SK-N-SH (cell line): ENCODE data around the gene PARP1. TPM values are rescaled to one million over a fixed set of nuclear protein-coding genes. Genes with fewer than 3 reads are reported as not detected.

Source experiments
- CTCF ChIA-PET: fragments of 300-600, 350-600 bp; formaldehyde crosslinking; extraction: SDS; loops from one replicate; lab custom pipeline; 2021; lab: Yijun Ruan, JAX
- POLR2A ChIA-PET: fragments of 350-600 bp; sonication (Branson Sonifier 250); formaldehyde crosslinking; extraction: SDS; loops from one replicate; lab custom pipeline; 2020; ENCODE audit warnings: antibody characterized with exemption, inconsistent platforms; lab: Yijun Ruan, JAX
- DNase-seq: peaks from one replicate; pipeline ENCODE4 v3.0.0; 2012
- H2AFZ ChIP-seq: fragments of 200-600 bp; sonication (generic); 2 replicates; pipeline ENCODE4 v1.8.1; 2016; ENCODE audit warnings: antibody characterized with exemption, mild to moderate bottlenecking, low read depth
- H3F3A ChIP-seq: fragments of 200-600 bp; sonication (generic); replicated peaks from 2 replicates; pipeline ENCODE3; 2016; ENCODE audit warnings: antibody characterized with exemption, mild to moderate bottlenecking; ENCODE audit not compliant: insufficient read depth
- H3K27ac ChIP-seq, 2 experiments: fragments of 200-500 bp in 1 of 2; fragments of 200-600 bp in 1 of 2; sonication (Bioruptor generic) in 1 of 2; sonication (generic), shearing (Covaris generic) in 1 of 2; 2 replicates each; pipeline versions ENCODE4 v1.5.1 to v1.6.1; 2014 to 2016; ENCODE audit warnings: low read depth in 2 of 2, inconsistent platforms in 1 of 2, low read length in 1 of 2, mild to moderate bottlenecking in 1 of 2, mixed read lengths in 1 of 2
- H3K27me3 ChIP-seq: fragments of 200-600 bp; sonication (generic), shearing (Covaris generic); 2 replicates; pipeline ENCODE4 v1.6.1; 2016; ENCODE audit warnings: mixed run types; ENCODE audit not compliant: insufficient read depth
- H3K36me3 ChIP-seq, 2 experiments: fragments of 200-500 bp in 1 of 2; fragments of 200-600 bp in 1 of 2; sonication (Bioruptor generic) in 1 of 2; sonication (generic) in 1 of 2; replicated peaks in 1 of 2; 2 replicates each; pipeline versions ENCODE3 to v1.5.1; 2014 to 2016; ENCODE audit warnings: low read length in 1 of 2, mild to moderate bottlenecking in 1 of 2; ENCODE audit not compliant: insufficient read depth in 2 of 2, control insufficient read depth in 1 of 2
- H3K4me1 ChIP-seq, 2 experiments: fragments of 200-500 bp in 1 of 2; fragments of 200-600 bp in 1 of 2; sonication (Bioruptor generic) in 1 of 2; sonication (generic), shearing (Covaris generic) in 1 of 2; 2 replicates each; pipeline versions ENCODE4 v1.5.1 to v1.6.1; 2014 to 2016; ENCODE audit warnings: low read depth in 1 of 2, low read length in 1 of 2, mixed run types in 1 of 2; ENCODE audit not compliant: insufficient read depth in 2 of 2, control insufficient read depth in 1 of 2
- H3K4me2 ChIP-seq: fragments of 200-600 bp; sonication (generic), shearing (Covaris generic); 2 replicates; pipeline ENCODE4 v1.6.1; 2017; ENCODE audit warnings: mixed run types
- H3K4me3 ChIP-seq, 2 experiments: fragments of 200-500 bp in 1 of 2; fragments of 200-600 bp in 1 of 2; sonication (Bioruptor generic) in 1 of 2; sonication (generic), shearing (Covaris generic) in 1 of 2; 2 replicates each; pipeline versions ENCODE4 v1.5.1 to v1.8.1; 2014 to 2016; ENCODE audit warnings: low read depth in 2 of 2, inconsistent platforms in 1 of 2, low read length in 1 of 2, mild to moderate bottlenecking in 1 of 2, mixed read lengths in 1 of 2, moderate library complexity in 1 of 2
- H3K79me2 ChIP-seq: fragments of 200-600 bp; sonication (generic); 2 replicates; pipeline ENCODE4 v1.8.1; 2017; ENCODE audit warnings: mild to moderate bottlenecking; ENCODE audit not compliant: insufficient read depth
- H3K9ac ChIP-seq: fragments of 200-600 bp; sonication (generic); 2 replicates; pipeline ENCODE4 v1.6.1; 2017; ENCODE audit warnings: mixed run types
- H3K9me2 ChIP-seq: fragments of 200-600 bp; sonication (generic); 2 replicates; pipeline ENCODE4 v1.6.1; 2017; ENCODE audit warnings: mixed run types
- H3K9me3 ChIP-seq: fragments of 200-600 bp; sonication (generic); 2 replicates; pipeline ENCODE4 v1.6.1; 2017; ENCODE audit warnings: mixed run types, mild to moderate bottlenecking, moderate library complexity
- H4K20me1 ChIP-seq: fragments of 200-600 bp; sonication (generic); 2 replicates; pipeline ENCODE4 v1.6.1; 2017; ENCODE audit warnings: mild to moderate bottlenecking, mixed run types; ENCODE audit not compliant: insufficient read depth
- FOSL2 ChIP-seq: IDR thresholded peaks from 2 replicates; pipeline ENCODE4 v1.4.0; 2012; ENCODE audit warnings: low read depth, mild to moderate bottlenecking, moderate library complexity, borderline replicate concordance
- FOXM1 ChIP-seq: IDR thresholded peaks from 2 replicates; pipeline ENCODE4 v1.4.0; 2012; ENCODE audit warnings: low read depth, mild to moderate bottlenecking
- GATA2 ChIP-seq: sonication (generic); formaldehyde crosslinking; IDR thresholded peaks from 2 replicates; pipeline ENCODE4 v1.5.0; 2020; ENCODE audit warnings: mild to moderate bottlenecking, missing genetic modification reagents
- JUND ChIP-seq: IDR thresholded peaks from 2 replicates; pipeline ENCODE4 v1.4.0; 2012
- MXI1 ChIP-seq: IDR thresholded peaks from 2 replicates; pipeline ENCODE4 v1.6.1; 2012; ENCODE audit warnings: mild to moderate bottlenecking, low read depth, low read length, improper control_type of control experiment
- PBX3 ChIP-seq: IDR thresholded peaks from 2 replicates; pipeline ENCODE4; 2012
- POLR2AphosphoS5 ChIP-seq: IDR thresholded peaks from 2 replicates; pipeline ENCODE4 v1.6.1; 2012; ENCODE audit warnings: low read depth, low read length
- RFX5 ChIP-seq: IDR thresholded peaks from 2 replicates; pipeline ENCODE4 v1.6.1; 2012; ENCODE audit warnings: mild to moderate bottlenecking, improper control_type of control experiment, low read length
- TAF1 ChIP-seq: IDR thresholded peaks from 2 replicates; pipeline ENCODE4 v1.6.1; 2012; ENCODE audit warnings: low read depth, mild to moderate bottlenecking, low read length, moderate library complexity, borderline replicate concordance
- TCF12 ChIP-seq: IDR thresholded peaks from 2 replicates; pipeline ENCODE4 v1.4.0; 2012
- TEAD4 ChIP-seq: IDR thresholded peaks from 2 replicates; pipeline ENCODE4 v1.4.0; 2012; ENCODE audit warnings: mild to moderate bottlenecking, borderline replicate concordance; ENCODE audit not compliant: insufficient read depth
- USF2 ChIP-seq: fragments of 150-350 bp; IDR thresholded peaks from 2 replicates; pipeline ENCODE4 v1.6.1; 2017; ENCODE audit warnings: antibody characterized with exemption, low read length, low read depth, borderline replicate concordance
- WGBS: methylation state at CpG from one replicate; pipeline ENCODE4 v1.1.6; 2017; ENCODE audit warnings: low lambda C conversion rate; 5-methylcytosine and 5-hydroxymethylcytosine counted together
- polyA plus RNA-seq, 3 experiments: library from polyadenylated mRNA; depleted of rRNA; stranded (reverse); fragments of >200 nt; gene quantifications; 2 replicates each; pipeline ENCODE4 v1.2.3, GENCODE V29; 2012
- TF ChIP-seq, protein P1 (sequence below): IDR thresholded peaks from 2 replicates; pipeline ENCODE4 v1.4.0; 2012; ENCODE audit warnings: low read depth, borderline replicate concordance
- TF ChIP-seq, protein P2 (sequence below): IDR thresholded peaks from 2 replicates; pipeline ENCODE4 v1.4.0; 2012; ENCODE audit warnings: low read depth, borderline replicate concordance

Gene PARP1
- polyA plus RNA-seq, 1 of the 3 experiments (the other 2 are of a cell fraction), result 239 TPM

- POLR2A ChIA-PET, result no interaction called here
- 93% methylated on average over 8 of the region's 9 CpGs for WGBS
- CTCF ChIA-PET, result interaction anchor here (0.7 to 6.1 kb wide), 2 partner anchors 34 to 634 kb away, joined by 4 to 21 read pairs; partner anchors contain the start of gene PARP1
Measured at GRCh38 chr1:226372885-226373284, 35.0 kb downstream of the PARP1 start.

More at GRCh38 chr1:226372885-226373284, 35.0 kb downstream of the PARP1 start:
- no peak overlapping the region; a peak in 1 of 4 replicates for H3K27ac ChIP-seq
- no peaks in the 10 kb centered on the region for H3K9me3 ChIP-seq
- H3K27me3 ChIP-seq, result no peaks in the 10 kb centered on the region
- no peak overlapping the region for H3K4me2 ChIP-seq
- peaks cover 0 to 4% of the 10 kb centered on the region in 2 experiments; a peak in 1 of 4 replicates for H3K4me1 ChIP-seq
- no peak for DNase-seq
- H3K79me2 ChIP-seq, result peaks cover 7% of the 10 kb centered on the region; the same call in 1 of the 2 replicates
- no peaks in the 10 kb centered on the region for H3K9me2 ChIP-seq
- no peak overlapping the region for H3K9ac ChIP-seq
- no peaks in the 10 kb centered on the region for H3F3A ChIP-seq
- no peak for TF ChIP-seq JUND
- no peak for TF ChIP-seq TCF12
- no peak for TF ChIP-seq FOXM1
- TF ChIP-seq GATA2 (CRISPR knock-in tag), result no peak
- TF ChIP-seq, protein P1, sequence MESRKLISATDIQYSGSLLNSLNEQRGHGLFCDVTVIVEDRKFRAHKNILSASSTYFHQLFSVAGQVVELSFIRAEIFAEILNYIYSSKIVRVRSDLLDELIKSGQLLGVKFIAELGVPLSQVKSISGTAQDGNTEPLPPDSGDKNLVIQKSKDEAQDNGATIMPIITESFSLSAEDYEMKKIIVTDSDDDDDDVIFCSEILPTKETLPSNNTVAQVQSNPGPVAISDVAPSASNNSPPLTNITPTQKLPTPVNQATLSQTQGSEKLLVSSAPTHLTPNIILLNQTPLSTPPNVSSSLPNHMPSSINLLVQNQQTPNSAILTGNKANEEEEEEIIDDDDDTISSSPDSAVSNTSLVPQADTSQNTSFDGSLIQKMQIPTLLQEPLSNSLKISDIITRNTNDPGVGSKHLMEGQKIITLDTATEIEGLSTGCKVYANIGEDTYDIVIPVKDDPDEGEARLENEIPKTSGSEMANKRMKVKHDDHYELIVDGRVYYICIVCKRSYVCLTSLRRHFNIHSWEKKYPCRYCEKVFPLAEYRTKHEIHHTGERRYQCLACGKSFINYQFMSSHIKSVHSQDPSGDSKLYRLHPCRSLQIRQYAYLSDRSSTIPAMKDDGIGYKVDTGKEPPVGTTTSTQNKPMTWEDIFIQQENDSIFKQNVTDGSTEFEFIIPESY, result no peak
- no peak for TF ChIP-seq POLR2AphosphoS5
- no peak for TF ChIP-seq MXI1
- no peak for TF ChIP-seq FOSL2
- TF ChIP-seq, protein P2, sequence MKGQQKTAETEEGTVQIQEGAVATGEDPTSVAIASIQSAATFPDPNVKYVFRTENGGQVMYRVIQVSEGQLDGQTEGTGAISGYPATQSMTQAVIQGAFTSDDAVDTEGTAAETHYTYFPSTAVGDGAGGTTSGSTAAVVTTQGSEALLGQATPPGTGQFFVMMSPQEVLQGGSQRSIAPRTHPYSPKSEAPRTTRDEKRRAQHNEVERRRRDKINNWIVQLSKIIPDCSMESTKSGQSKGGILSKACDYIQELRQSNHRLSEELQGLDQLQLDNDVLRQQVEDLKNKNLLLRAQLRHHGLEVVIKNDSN, result no peak
- TF ChIP-seq PBX3, result no peak
- no peak for TF ChIP-seq TAF1
- no peak for TF ChIP-seq USF2
- no peak for TF ChIP-seq RFX5
- no peak for TF ChIP-seq TEAD4
- no peaks in the 10 kb centered on the region for H4K20me1 ChIP-seq
- no peak overlapping the region for H3K4me3 ChIP-seq
- H3K36me3 ChIP-seq, result peaks cover 55 to 91% of the 10 kb centered on the region in 2 experiments
- no peak overlapping the region for H2AFZ ChIP-seq
